Left ventricle myocardium inferior (tissue), 1 donor: Measurements from ENCODE around the gene CBLC. TPM values are rescaled to one million over a fixed set of nuclear protein-coding genes. Genes with fewer than 3 reads are reported as not detected.
"Not testable (repeated sequence)": the region's sequence is repeated elsewhere in the genome, so short reads cannot be mapped to it uniquely, and the experiment has no call there.

Source experiments
- DNase-seq: peaks from one replicate; pipeline ENCODE4 v3.0.0-alpha.2; 2020
- H3K27ac ChIP-seq: fragments of 200-600 bp; replicated peaks from 2 replicates; pipeline ENCODE4 v1.8.0; 2021
- H3K27me3 ChIP-seq: fragments of 200-600 bp; 2 replicates; pipeline ENCODE4 v1.8.0; 2021; ENCODE audit warnings: low read depth
- H3K36me3 ChIP-seq: fragments of 200-600 bp; 2 replicates; pipeline ENCODE4 v1.8.0; 2021
- H3K4me1 ChIP-seq: fragments of 200-600 bp; 2 replicates; pipeline ENCODE4 v1.8.0; 2021
- H3K4me3 ChIP-seq: fragments of 200-600 bp; 2 replicates; pipeline ENCODE4 v1.8.0; 2021; ENCODE audit warnings: mild to moderate bottlenecking, moderate library complexity
- H3K9me3 ChIP-seq: fragments of 200-600 bp; replicated peaks from 2 replicates; pipeline ENCODE4 v1.8.0; 2021
- CTCF ChIP-seq: fragments of 200-600 bp; IDR thresholded peaks from 2 replicates; pipeline ENCODE4 v1.8.0; 2021; ENCODE audit warnings: antibody characterized with exemption, mild to moderate bottlenecking, borderline replicate concordance
- intact Hi-C: fragments of 100-400 bp; cut with micrococcal nuclease; formaldehyde crosslinking; loops from one replicate; pipeline ENCODE4 v1.11.0; 2022
- total RNA-seq: library from RNA; stranded (reverse); fragmentation: NEBNext Ultra II Directional; extraction: Animal tissue kit (Norgen Biotek cat#: 25700); gene quantifications from one replicate; pipeline ENCODE4 v1.2.1, GENCODE V29; 2021
- donor health status: DM: no; HTN: yes; CAD: no; lungs with severe emphysema.

Gene CBLC
- total RNA-seq, 1 donor from 2014 or later, result not detected

GRCh38 chr19:44823373-44823698 lies 45.6 kb downstream of the CBLC start:
- DNase-seq, result no peak
- Histone ChIP-seq H3K4me3 (no peak overlapping the region), H3K36me3 (peaks cover 9% of the 10 kb centered on the region), H3K27me3 (no peaks in the 10 kb centered on the region), H3K9me3 (no peaks in the 10 kb centered on the region), H3K4me1 (peaks cover 30% of the 10 kb centered on the region), H3K27ac (peak overlapping the region; percentile 93)
- intact Hi-C loops, result no loop called here
- no peak for TF ChIP-seq CTCF

GRCh38 chr19:44824761-44825160 lies 47.1 kb downstream of the CBLC start:
- intact Hi-C loops, result no loop called here
- Histone ChIP-seq H3K9me3 (no peaks in the 10 kb centered on the region), H3K27ac (no peak overlapping the region), H3K4me3 (no peak overlapping the region), H3K27me3 (no peaks in the 10 kb centered on the region), H3K36me3 (no peaks in the 10 kb centered on the region), H3K4me1 (peaks cover 30% of the 10 kb centered on the region)
- no peak for TF ChIP-seq CTCF
- DNase-seq, result no peak

GRCh38 chr19:44832875-44833274 lies 55.2 kb downstream of the CBLC start:
- H3K4me3 ChIP-seq, DNase-seq, H3K36me3 ChIP-seq, H3K27ac ChIP-seq, H3K9me3 ChIP-seq, H3K4me1 ChIP-seq, intact Hi-C loops, H3K27me3 ChIP-seq: not testable (repeated sequence)

- H3K27ac ChIP-seq, H3K4me3 ChIP-seq, H3K27me3 ChIP-seq, DNase-seq, intact Hi-C loops, H3K4me1 ChIP-seq, H3K9me3 ChIP-seq, H3K36me3 ChIP-seq: not testable (repeated sequence)
These were observed 56.7 kb downstream of the CBLC start for GRCh38 chr19:44834399-44834798.

- DNase-seq, result no peak
- no peak for TF ChIP-seq CTCF
- H3K27me3 ChIP-seq, result no peaks in the 10 kb centered on the region
- intact Hi-C loops, result no loop called here
- H3K4me1 ChIP-seq, result peaks cover 4% of the 10 kb centered on the region
- H3K9me3 ChIP-seq, result no peaks in the 10 kb centered on the region
- H3K27ac ChIP-seq, result no peak overlapping the region
- no peaks in the 10 kb centered on the region for H3K36me3 ChIP-seq
- H3K4me3 ChIP-seq, result no peak overlapping the region
These were observed 61.6 kb downstream of the CBLC start for GRCh38 chr19:44839276-44839675.

GRCh38 chr19:44840811-44841210 lies 63.1 kb downstream of the CBLC start:
- Histone ChIP-seq H3K36me3 (no peaks in the 10 kb centered on the region), H3K4me3 (no peak overlapping the region), H3K4me1 (peaks cover 16% of the 10 kb centered on the region), H3K27me3 (no peaks in the 10 kb centered on the region), H3K27ac (no peak overlapping the region), H3K9me3 (no peaks in the 10 kb centered on the region)
- no peak for DNase-seq
- no peak for TF ChIP-seq CTCF
- intact Hi-C loops, result loop anchor here (10.0 kb wide), 1 partner anchor 46 kb away; no protein-coding TSS in a partner anchor

GRCh38 chr19:44841231-44841630 lies 63.5 kb downstream of the CBLC start:
- intact Hi-C loops, result loop anchor here (10.0 kb wide), 1 partner anchor 46 kb away; no protein-coding TSS in a partner anchor
- no peak overlapping the region for H3K27ac ChIP-seq
- no peaks in the 10 kb centered on the region for H3K27me3 ChIP-seq
- no peak for TF ChIP-seq CTCF
- no peaks in the 10 kb centered on the region for H3K9me3 ChIP-seq
- no peaks in the 10 kb centered on the region for H3K36me3 ChIP-seq
- H3K4me1 ChIP-seq, result peaks cover 18% of the 10 kb centered on the region
- DNase-seq, result no peak
- no peak overlapping the region for H3K4me3 ChIP-seq
